Esophagus squamous epithelium (tissue), 4 donors: ENCODE data around the gene SLC44A3.

Experiments
- POLR2A ChIP-seq, 4 donors: fragments of 450-650 bp; IDR thresholded peaks; one replicate each; pipeline ENCODE4 v1.6.1; 2017; ENCODE audit warnings: antibody characterized with exemption in 4 of 4, mild to moderate bottlenecking in 4 of 4, moderate library complexity in 3 of 4
- TF ChIP-seq, protein P1 (sequence below), 6 experiments: fragments of 450-650 bp in 4 of 6; fragments of 200-600 bp in 2 of 6; sonication (generic) in 2 of 6; IDR thresholded peaks; one replicate each; pipeline ENCODE4 v1.5.1; 2016 to 2019; ENCODE audit warnings: antibody characterized with exemption in 6 of 6, mild to moderate bottlenecking in 4 of 6, moderate library complexity in 4 of 6

DNA sequence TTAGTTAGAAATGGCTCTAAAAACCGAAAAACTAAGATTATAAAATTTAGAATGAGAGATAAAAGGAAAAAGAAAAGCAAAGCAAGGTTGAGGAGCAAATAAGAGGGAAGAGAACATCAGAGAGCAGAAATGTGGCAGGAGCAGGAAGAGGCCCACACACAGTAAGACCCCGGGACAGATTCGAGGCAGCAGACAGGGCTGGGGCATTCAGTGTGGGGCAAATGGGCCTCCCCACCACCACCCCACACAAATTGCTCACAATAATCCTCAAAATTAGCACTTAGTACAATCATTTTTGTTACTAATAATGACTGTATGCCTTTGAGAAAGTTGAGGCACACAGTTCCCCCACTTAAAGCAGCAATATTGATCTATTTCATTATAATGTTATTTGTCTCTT, 17.1 kb upstream of the SLC44A3 start:
- no peak for TF ChIP-seq POLR2A (IDR thresholded peaks at IDR 0.05)
- TF ChIP-seq, protein P1, sequence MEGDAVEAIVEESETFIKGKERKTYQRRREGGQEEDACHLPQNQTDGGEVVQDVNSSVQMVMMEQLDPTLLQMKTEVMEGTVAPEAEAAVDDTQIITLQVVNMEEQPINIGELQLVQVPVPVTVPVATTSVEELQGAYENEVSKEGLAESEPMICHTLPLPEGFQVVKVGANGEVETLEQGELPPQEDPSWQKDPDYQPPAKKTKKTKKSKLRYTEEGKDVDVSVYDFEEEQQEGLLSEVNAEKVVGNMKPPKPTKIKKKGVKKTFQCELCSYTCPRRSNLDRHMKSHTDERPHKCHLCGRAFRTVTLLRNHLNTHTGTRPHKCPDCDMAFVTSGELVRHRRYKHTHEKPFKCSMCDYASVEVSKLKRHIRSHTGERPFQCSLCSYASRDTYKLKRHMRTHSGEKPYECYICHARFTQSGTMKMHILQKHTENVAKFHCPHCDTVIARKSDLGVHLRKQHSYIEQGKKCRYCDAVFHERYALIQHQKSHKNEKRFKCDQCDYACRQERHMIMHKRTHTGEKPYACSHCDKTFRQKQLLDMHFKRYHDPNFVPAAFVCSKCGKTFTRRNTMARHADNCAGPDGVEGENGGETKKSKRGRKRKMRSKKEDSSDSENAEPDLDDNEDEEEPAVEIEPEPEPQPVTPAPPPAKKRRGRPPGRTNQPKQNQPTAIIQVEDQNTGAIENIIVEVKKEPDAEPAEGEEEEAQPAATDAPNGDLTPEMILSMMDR (IDR thresholded peaks at IDR 0.05): no peak
